Measurements from ENCODE around the gene ZNF277. TPM values are rescaled to one million over a fixed set of nuclear protein-coding genes. Genes with fewer than 3 reads are reported as not detected.

Gene ZNF277
- polyA plus RNA-seq, 2 donors, result 10.3 to 14.5 TPM

DNA sequence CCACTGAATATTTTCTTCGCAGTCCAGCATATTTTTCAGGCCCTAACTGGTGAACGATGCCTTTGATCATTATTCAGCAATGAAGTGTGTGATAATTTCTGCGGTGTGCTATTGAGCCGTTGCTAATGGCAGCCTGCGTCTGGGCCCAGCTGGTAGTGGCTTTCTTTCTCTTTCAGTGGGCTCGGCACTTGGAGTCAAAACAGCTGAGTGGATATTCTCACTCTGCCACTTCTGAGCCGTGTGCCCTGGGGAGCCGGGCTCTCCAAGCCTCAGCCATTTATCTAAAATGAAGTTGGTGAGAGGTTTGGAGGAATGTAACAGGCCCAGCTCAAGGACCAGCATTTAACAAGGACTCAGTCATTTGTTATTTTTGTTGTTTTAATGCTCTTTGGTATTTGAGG, 156.2 kb downstream of the ZNF277 start:
- H3K4me1 ChIP-seq (ENCODE audit: control insufficient read depth in 2 of 2, insufficient read depth in 2 of 2, low read length in 1 of 2), result no peaks in the 10 kb centered on the region
- whole genome bisulfite sequencing, 2 donors, result 61 to 74% methylated on average over 8 of the region's 8 CpGs
- no peak overlapping the region for H3K27ac ChIP-seq (ENCODE audit: low read depth in 2 of 2, low read length in 1 of 2)
- no peaks in the 10 kb centered on the region for H3K36me3 ChIP-seq (ENCODE audit: control insufficient read depth in 2 of 2, insufficient read depth in 2 of 2, low read length in 1 of 2)
- H3K27me3 ChIP-seq (ENCODE audit: control insufficient read depth in 1 of 2, insufficient read depth in 2 of 2, low read length in 2 of 2), result no peaks in the 10 kb centered on the region
- H3K9me3 ChIP-seq (ENCODE audit: control insufficient read depth in 2 of 2, insufficient read depth in 1 of 2, low read depth in 1 of 2, low read length in 1 of 2), result no peaks in the 10 kb centered on the region
- no peak overlapping the region for H3K4me3 ChIP-seq (ENCODE audit: low read depth in 1 of 2, low read length in 2 of 2)

DNA sequence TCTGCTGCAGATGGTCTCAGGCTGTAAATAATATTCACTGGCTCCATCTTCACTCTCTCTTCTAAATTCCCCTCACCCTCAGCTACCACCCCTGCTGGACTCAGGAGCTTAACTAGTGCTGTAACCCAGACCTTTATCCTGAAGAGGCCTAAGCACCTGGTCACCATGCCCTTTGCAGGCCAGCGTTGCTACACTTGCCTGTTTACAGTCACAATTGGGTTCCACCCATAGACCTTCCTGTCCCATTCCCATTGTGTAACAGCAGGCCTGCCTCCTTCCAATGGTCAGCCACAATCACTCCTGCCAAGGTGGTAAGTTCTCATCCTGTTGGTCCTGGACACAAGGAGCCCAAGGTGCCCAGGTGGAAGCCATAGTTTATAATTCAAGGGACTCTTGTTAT, 157.9 kb downstream of the ZNF277 start:
- 81 to 92% methylated on average over 1 of the region's 1 CpG for WGBS, 2 donors
- Histone ChIP-seq H3K27me3 (ENCODE audit: control insufficient read depth in 1 of 2, insufficient read depth in 2 of 2, low read length in 2 of 2) (no peaks in the 10 kb centered on the region), H3K9me3 (ENCODE audit: control insufficient read depth in 2 of 2, insufficient read depth in 1 of 2, low read depth in 1 of 2, low read length in 1 of 2) (no peaks in the 10 kb centered on the region), H3K4me1 (ENCODE audit: control insufficient read depth in 2 of 2, insufficient read depth in 2 of 2, low read length in 1 of 2) (no peaks in the 10 kb centered on the region), H3K36me3 (ENCODE audit: control insufficient read depth in 2 of 2, insufficient read depth in 2 of 2, low read length in 1 of 2) (no peaks in the 10 kb centered on the region), H3K27ac (ENCODE audit: low read depth in 2 of 2, low read length in 1 of 2) (no peak overlapping the region), H3K4me3 (ENCODE audit: low read depth in 1 of 2, low read length in 2 of 2) (no peak overlapping the region)

DNA sequence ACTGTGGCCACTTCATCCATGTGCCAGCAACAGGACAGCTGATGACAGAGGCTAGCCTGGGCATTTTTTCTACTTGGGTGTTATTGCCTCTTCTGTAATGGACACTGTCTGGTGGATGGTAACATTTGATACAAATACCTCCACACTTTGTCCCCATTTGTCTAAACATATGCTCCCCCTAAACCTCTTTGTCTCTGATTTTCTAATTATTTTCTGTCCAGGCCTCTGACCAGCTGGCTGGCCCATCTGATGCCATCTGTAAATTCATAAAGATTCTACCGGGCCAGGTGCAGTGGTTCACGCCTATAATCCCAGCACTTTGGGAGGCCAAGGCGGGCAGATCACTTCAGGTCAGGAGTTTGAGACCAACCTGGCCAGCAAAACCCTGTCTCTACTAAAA, 159.1 kb downstream of the ZNF277 start:
- H3K27me3 ChIP-seq (ENCODE audit: control insufficient read depth in 1 of 2, insufficient read depth in 2 of 2, low read length in 2 of 2), result no peaks in the 10 kb centered on the region
- WGBS, 2 donors, result 91 to 95% methylated on average over 3 of the region's 3 CpGs

DNA sequence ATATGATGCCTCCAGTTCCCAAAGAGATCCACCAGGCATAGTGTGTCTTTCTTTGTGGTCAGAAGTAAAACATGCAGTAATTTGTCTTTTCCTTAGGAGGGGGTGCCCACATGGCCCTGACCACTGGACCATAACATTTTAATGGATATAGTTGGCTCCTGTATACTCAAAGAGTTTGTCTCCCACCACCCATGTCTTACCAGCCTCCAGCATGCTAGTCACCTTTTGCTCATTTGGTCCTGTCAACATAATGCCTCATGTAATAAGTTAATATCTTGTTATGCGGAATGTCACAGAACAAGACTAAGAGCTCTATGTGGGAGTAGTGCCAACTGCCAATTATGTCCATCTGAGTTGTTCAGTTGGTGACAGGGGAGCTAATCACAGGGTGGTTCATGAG, 160.4 kb downstream of the ZNF277 start:
- 94 to 97% methylated on average over 1 of the region's 1 CpG for WGBS, 2 donors

More for the DNA sequence above, 159.1 kb downstream of the ZNF277 start:
- Histone ChIP-seq H3K9me3 (ENCODE audit: control insufficient read depth in 2 of 2, insufficient read depth in 1 of 2, low read depth in 1 of 2, low read length in 1 of 2) (no peaks in the 10 kb centered on the region), H3K36me3 (ENCODE audit: control insufficient read depth in 2 of 2, insufficient read depth in 2 of 2, low read length in 1 of 2) (no peaks in the 10 kb centered on the region), H3K4me3 (ENCODE audit: low read depth in 1 of 2, low read length in 2 of 2) (no peak overlapping the region), H3K4me1 (ENCODE audit: control insufficient read depth in 2 of 2, insufficient read depth in 2 of 2, low read length in 1 of 2) (no peaks in the 10 kb centered on the region), H3K27ac (ENCODE audit: low read depth in 2 of 2, low read length in 1 of 2) (no peak overlapping the region)

DNA sequence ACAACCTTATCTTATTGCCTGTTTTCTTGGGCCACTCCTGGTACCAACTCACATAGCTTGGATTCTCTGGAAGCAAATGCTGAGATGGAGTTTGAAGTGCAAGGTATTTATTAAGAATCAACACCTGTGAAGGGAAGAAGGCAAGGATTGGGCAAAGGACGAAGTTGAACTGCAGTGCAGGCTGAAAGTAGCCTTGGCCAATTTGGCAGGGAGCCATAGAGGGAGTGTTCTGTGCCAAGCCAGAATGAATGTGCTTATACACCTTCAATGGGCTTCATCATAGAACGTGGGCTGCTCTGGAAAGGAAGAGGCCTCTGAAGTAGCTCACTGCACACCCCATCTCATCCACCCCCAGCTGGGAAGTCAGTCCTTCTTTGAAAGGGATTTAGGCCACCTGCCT, 163.9 kb downstream of the ZNF277 start:
- no peaks in the 10 kb centered on the region for H3K36me3 ChIP-seq (ENCODE audit: control insufficient read depth in 2 of 2, insufficient read depth in 2 of 2, low read length in 1 of 2)
- no peak overlapping the region for H3K4me3 ChIP-seq (ENCODE audit: low read depth in 1 of 2, low read length in 2 of 2)
- WGBS, 2 donors, result 23 to 48% methylated on average over 2 of the region's 2 CpGs
- H3K9me3 ChIP-seq (ENCODE audit: control insufficient read depth in 2 of 2, insufficient read depth in 1 of 2, low read depth in 1 of 2, low read length in 1 of 2), result no peaks in the 10 kb centered on the region
- H3K27ac ChIP-seq (ENCODE audit: low read depth in 2 of 2, low read length in 1 of 2), result no peak overlapping the region
- H3K4me1 ChIP-seq (ENCODE audit: control insufficient read depth in 2 of 2, insufficient read depth in 2 of 2, low read length in 1 of 2), result no peaks in the 10 kb centered on the region
- no peaks in the 10 kb centered on the region for H3K27me3 ChIP-seq (ENCODE audit: control insufficient read depth in 1 of 2, insufficient read depth in 2 of 2, low read length in 2 of 2)

More for the DNA sequence above, 160.4 kb downstream of the ZNF277 start:
- Histone ChIP-seq H3K4me1 (ENCODE audit: control insufficient read depth in 2 of 2, insufficient read depth in 2 of 2, low read length in 1 of 2) (no peaks in the 10 kb centered on the region), H3K36me3 (ENCODE audit: control insufficient read depth in 2 of 2, insufficient read depth in 2 of 2, low read length in 1 of 2) (no peaks in the 10 kb centered on the region), H3K27ac (ENCODE audit: low read depth in 2 of 2, low read length in 1 of 2) (no peak overlapping the region), H3K27me3 (ENCODE audit: control insufficient read depth in 1 of 2, insufficient read depth in 2 of 2, low read length in 2 of 2) (no peaks in the 10 kb centered on the region), H3K9me3 (ENCODE audit: control insufficient read depth in 2 of 2, insufficient read depth in 1 of 2, low read depth in 1 of 2, low read length in 1 of 2) (no peaks in the 10 kb centered on the region), H3K4me3 (ENCODE audit: low read depth in 1 of 2, low read length in 2 of 2) (no peak overlapping the region)

DNA sequence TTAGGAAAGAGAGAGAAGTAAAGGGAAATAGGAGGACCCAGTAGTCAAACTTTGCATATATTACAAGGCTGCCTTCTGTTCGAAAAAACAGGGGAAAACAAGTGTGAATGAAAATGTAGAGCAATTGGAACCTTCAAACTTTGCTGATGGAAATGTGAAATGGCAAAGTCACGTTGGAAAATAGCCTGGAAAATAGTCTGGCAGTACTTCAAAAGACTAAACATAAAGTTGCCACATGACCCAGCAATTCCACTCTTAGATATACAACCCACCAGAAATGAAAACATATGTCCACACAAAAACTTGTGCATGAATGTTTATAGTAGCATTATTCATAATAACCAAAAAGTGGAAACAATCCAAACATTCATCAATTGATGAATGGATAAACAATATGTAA, 165.2 kb downstream of the ZNF277 start:
- H3K27ac ChIP-seq (ENCODE audit: low read depth in 2 of 2, low read length in 1 of 2), result no peak overlapping the region
- H3K9me3 ChIP-seq (ENCODE audit: control insufficient read depth in 2 of 2, insufficient read depth in 1 of 2, low read depth in 1 of 2, low read length in 1 of 2), result no peaks in the 10 kb centered on the region
- H3K36me3 ChIP-seq (ENCODE audit: control insufficient read depth in 2 of 2, insufficient read depth in 2 of 2, low read length in 1 of 2), result no peaks in the 10 kb centered on the region
- WGBS, 2 donors, result 38 to 41% methylated on average over 2 of the region's 2 CpGs
- H3K27me3 ChIP-seq (ENCODE audit: control insufficient read depth in 1 of 2, insufficient read depth in 2 of 2, low read length in 2 of 2), result no peaks in the 10 kb centered on the region
- H3K4me3 ChIP-seq (ENCODE audit: low read depth in 1 of 2, low read length in 2 of 2), result no peak overlapping the region
- no peaks in the 10 kb centered on the region for H3K4me1 ChIP-seq (ENCODE audit: control insufficient read depth in 2 of 2, insufficient read depth in 2 of 2, low read length in 1 of 2)

DNA sequence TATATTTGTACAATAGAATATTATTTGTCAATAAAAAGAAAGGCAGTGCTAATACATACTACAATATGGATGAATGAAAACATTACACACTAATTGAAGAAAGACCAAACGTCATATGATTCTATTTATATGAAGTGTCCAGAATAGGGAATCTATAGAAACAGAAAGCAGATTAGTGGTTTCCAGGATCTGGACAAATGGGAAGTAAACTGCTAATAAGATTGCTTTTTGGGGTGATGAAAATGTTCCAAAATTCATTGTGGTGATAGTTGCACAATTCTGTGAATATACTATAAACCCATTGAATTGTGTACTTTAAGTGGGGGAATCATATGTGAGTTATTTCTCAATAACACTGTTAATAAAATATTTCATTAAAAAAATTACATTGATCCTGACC, 165.6 kb downstream of the ZNF277 start:
- no peaks in the 10 kb centered on the region for H3K9me3 ChIP-seq (ENCODE audit: control insufficient read depth in 2 of 2, insufficient read depth in 1 of 2, low read depth in 1 of 2, low read length in 1 of 2)
- H3K27me3 ChIP-seq (ENCODE audit: control insufficient read depth in 1 of 2, insufficient read depth in 2 of 2, low read length in 2 of 2), result no peaks in the 10 kb centered on the region
- H3K4me1 ChIP-seq (ENCODE audit: control insufficient read depth in 2 of 2, insufficient read depth in 2 of 2, low read length in 1 of 2), result no peaks in the 10 kb centered on the region
- WGBS, 2 donors, result 27 to 62% methylated on average over 1 of the region's 1 CpG
- no peak overlapping the region for H3K4me3 ChIP-seq (ENCODE audit: low read depth in 1 of 2, low read length in 2 of 2)
- no peaks in the 10 kb centered on the region for H3K36me3 ChIP-seq (ENCODE audit: control insufficient read depth in 2 of 2, insufficient read depth in 2 of 2, low read length in 1 of 2)
- no peak overlapping the region for H3K27ac ChIP-seq (ENCODE audit: low read depth in 2 of 2, low read length in 1 of 2)

DNA sequence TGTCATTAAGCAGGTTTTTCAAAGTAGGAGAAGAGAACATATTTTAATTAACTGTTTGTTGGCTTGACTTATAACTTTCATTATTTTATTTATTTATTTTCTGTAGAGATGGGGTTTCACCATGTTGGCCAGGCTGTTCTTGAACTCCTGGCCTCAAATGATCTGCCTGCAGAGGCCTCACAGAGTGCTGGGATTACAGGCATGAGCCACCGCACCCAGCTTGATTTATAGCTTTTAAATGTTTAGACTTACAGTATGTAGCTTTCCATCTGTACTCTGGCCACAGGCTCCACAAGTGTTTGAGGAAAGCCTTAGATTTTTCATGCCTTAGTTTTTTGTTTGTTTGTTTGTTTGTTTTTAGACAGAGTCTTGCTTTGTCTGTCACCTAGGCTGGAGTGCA, 171.1 kb downstream of the ZNF277 start:
- Histone ChIP-seq H3K36me3 (ENCODE audit: control insufficient read depth in 2 of 2, insufficient read depth in 2 of 2, low read length in 1 of 2) (no peaks in the 10 kb centered on the region), H3K4me3 (ENCODE audit: low read depth in 1 of 2, low read length in 2 of 2) (no peak overlapping the region), H3K27ac (ENCODE audit: low read depth in 2 of 2, low read length in 1 of 2) (no peak overlapping the region), H3K4me1 (ENCODE audit: control insufficient read depth in 2 of 2, insufficient read depth in 2 of 2, low read length in 1 of 2) (no peaks in the 10 kb centered on the region), H3K9me3 (ENCODE audit: control insufficient read depth in 2 of 2, insufficient read depth in 1 of 2, low read depth in 1 of 2, low read length in 1 of 2) (no peaks in the 10 kb centered on the region), H3K27me3 (ENCODE audit: control insufficient read depth in 1 of 2, insufficient read depth in 2 of 2, low read length in 2 of 2) (no peaks in the 10 kb centered on the region)
- 79% methylated on average over 1 of the region's 1 CpG for WGBS, 2 donors

DNA sequence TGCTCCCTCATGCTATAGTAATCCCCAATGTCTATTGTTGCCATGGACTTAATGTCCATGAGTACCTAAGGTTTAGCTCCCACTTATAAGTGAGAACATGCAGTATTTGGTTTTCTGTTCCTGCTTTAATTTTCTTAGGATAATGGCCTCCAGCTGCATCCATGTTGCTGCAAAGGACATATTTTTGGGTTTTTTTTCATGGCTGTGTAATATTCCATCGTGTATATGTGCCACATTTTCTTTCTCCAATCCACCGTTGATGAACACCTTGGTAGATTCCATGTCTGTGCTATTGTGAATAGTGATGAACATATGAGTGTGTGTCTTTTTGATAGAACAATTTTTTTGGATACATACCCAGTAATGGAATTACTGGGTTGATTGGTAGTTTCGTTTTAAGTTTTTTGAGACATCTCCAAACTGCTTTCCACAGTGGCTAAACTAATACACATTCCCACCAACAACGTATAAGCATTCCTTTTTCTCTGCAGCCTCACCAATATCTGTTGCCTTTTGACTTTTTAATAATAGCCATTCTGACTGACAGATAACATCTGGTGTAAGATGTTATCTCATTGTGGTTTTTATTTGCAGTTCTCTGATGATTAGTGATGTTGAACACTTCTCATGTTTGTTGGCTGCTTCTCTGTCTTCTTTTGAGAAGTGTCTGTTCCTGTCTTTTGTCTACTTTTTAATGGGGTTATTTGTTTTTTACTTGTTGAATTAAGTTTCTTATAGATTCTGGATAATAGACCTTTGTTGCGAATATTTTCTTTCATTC, 175.0 kb downstream of the ZNF277 start:
- Histone ChIP-seq H3K36me3 (ENCODE audit: control insufficient read depth in 2 of 2, insufficient read depth in 2 of 2, low read length in 1 of 2) (no peaks in the 10 kb centered on the region), H3K27ac (ENCODE audit: low read depth in 2 of 2, low read length in 1 of 2) (no peak overlapping the region), H3K4me3 (ENCODE audit: low read depth in 1 of 2, low read length in 2 of 2) (no peak overlapping the region), H3K9me3 (ENCODE audit: control insufficient read depth in 2 of 2, insufficient read depth in 1 of 2, low read depth in 1 of 2, low read length in 1 of 2) (no peaks in the 10 kb centered on the region), H3K27me3 (ENCODE audit: control insufficient read depth in 1 of 2, insufficient read depth in 2 of 2, low read length in 2 of 2) (no peaks in the 10 kb centered on the region), H3K4me1 (ENCODE audit: control insufficient read depth in 2 of 2, insufficient read depth in 2 of 2, low read length in 1 of 2) (no peaks in the 10 kb centered on the region)
- 78 to 84% methylated on average over 5 of the region's 5 CpGs for WGBS, 2 donors

All from esophagus (tissue), 2 donors.